Osteocyte (in vitro differentiated cells): ENCODE data around the gene GORAB. TPM values are rescaled to one million over a fixed set of nuclear protein-coding genes. Genes with fewer than 3 reads are reported as not detected.

ENCODE experiments used
- DNase-seq: peaks from one replicate; pipeline ENCODE4 v3.0.0; 2021; ENCODE audit warnings: mixed read lengths; ENCODE audit not compliant: unreplicated experiment; ENCODE audit errors: extremely low spot score
- H3K27ac Mint-ChIP-seq: one replicate; pipeline ENCODE4 v1.8.0; 2021; ENCODE audit warnings: mild to moderate bottlenecking, mixed read lengths; ENCODE audit not compliant: unreplicated experiment
- H3K27me3 Mint-ChIP-seq: one replicate; pipeline ENCODE4 v1.8.0; 2021; ENCODE audit warnings: mixed read lengths; ENCODE audit not compliant: unreplicated experiment
- H3K36me3 Mint-ChIP-seq: one replicate; pipeline ENCODE4 v1.8.0; 2021; ENCODE audit warnings: mixed read lengths; ENCODE audit not compliant: unreplicated experiment
- H3K4me1 Mint-ChIP-seq: one replicate; pipeline ENCODE4 v1.8.0; 2021; ENCODE audit warnings: mixed read lengths; ENCODE audit not compliant: unreplicated experiment
- H3K4me3 Mint-ChIP-seq: one replicate; pipeline ENCODE4 v1.8.0; 2021; ENCODE audit warnings: mild to moderate bottlenecking, moderate library complexity, mixed read lengths; ENCODE audit not compliant: unreplicated experiment
- H3K9me3 Mint-ChIP-seq: one replicate; pipeline ENCODE4 v1.8.0; 2021; ENCODE audit warnings: mixed read lengths; ENCODE audit not compliant: unreplicated experiment
- total RNA-seq: library from RNA; stranded (reverse); gene quantifications from 2 replicates; pipeline ENCODE4 v1.2.1, GENCODE V29; 2021
- TF ChIP-seq, protein P1 (sequence below): fragments of 200-600 bp; sonication (generic); IDR thresholded peaks from 2 replicates; pipeline ENCODE4 v1.5.0; 2021; ENCODE audit warnings: antibody characterized with exemption, mild to moderate bottlenecking, moderate library complexity

GORAB gene
- total RNA-seq, 1 donor from 2014 or later, result 20.8 TPM

- no peaks in the 10 kb centered on the region for H3K27me3 Mint-ChIP-seq
- H3K27ac Mint-ChIP-seq, result peak overlapping the region; percentile 69
- no peaks in the 10 kb centered on the region for H3K9me3 Mint-ChIP-seq
- DNase-seq, result no peak
- H3K4me1 Mint-ChIP-seq, result peaks cover 12% of the 10 kb centered on the region
- peaks cover 1% of the 10 kb centered on the region for H3K36me3 Mint-ChIP-seq
- H3K4me3 Mint-ChIP-seq, result no peak overlapping the region
- TF ChIP-seq, protein P1, sequence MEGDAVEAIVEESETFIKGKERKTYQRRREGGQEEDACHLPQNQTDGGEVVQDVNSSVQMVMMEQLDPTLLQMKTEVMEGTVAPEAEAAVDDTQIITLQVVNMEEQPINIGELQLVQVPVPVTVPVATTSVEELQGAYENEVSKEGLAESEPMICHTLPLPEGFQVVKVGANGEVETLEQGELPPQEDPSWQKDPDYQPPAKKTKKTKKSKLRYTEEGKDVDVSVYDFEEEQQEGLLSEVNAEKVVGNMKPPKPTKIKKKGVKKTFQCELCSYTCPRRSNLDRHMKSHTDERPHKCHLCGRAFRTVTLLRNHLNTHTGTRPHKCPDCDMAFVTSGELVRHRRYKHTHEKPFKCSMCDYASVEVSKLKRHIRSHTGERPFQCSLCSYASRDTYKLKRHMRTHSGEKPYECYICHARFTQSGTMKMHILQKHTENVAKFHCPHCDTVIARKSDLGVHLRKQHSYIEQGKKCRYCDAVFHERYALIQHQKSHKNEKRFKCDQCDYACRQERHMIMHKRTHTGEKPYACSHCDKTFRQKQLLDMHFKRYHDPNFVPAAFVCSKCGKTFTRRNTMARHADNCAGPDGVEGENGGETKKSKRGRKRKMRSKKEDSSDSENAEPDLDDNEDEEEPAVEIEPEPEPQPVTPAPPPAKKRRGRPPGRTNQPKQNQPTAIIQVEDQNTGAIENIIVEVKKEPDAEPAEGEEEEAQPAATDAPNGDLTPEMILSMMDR, result no peak
Observed at GRCh38 chr1:170587253-170587593, 55.3 kb downstream of the GORAB start.

DNA sequence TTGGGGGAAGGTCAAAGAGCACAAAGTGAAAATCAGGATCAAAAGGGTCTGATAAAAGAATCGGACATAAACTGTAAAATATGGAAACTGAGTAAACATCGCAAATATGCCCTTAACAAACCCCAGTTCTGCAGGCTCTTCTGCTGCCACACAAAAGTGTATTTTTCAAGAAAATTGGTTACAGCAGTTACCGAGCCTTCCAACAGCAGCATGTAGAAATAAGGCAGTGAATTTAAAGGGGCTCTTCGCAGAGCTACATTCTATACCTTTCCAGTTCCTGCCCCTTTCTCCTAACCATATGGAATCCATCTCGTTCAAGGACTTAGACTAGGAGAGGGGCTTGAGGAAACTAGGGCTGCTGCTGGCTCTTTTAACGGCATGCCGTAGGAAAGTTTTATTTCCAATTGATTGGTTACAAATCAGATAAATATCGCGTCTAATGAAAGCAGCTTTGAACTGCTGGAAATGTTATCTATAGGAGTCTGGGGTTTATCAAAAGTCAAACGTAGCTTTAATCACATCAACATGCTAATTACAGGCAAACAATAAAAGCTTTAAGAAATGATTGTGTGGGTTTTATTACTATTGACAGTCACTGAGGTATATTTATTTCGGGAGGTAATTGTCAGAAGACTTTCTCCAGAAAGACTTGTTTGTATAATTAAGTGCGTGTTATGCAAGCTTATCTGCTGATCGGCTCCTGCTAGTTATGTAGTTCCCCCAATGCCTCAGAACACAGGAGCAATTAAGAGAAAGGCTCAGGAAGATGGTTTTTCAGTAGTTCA, 59.1 kb downstream of the GORAB start:
- no peaks in the 10 kb centered on the region for H3K27me3 Mint-ChIP-seq
- H3K4me3 Mint-ChIP-seq, result no peak overlapping the region
- H3K4me1 Mint-ChIP-seq, result peaks cover 25% of the 10 kb centered on the region
- H3K27ac Mint-ChIP-seq, result no peak overlapping the region
- TF ChIP-seq, protein P1, result no peak
- H3K36me3 Mint-ChIP-seq, result no peaks in the 10 kb centered on the region
- H3K9me3 Mint-ChIP-seq, result peaks cover 4% of the 10 kb centered on the region
- no peak for DNase-seq

- Mint-ChIP-seq H3K27me3 (no peaks in the 10 kb centered on the region), H3K27ac (no peak overlapping the region), H3K4me3 (no peak overlapping the region), H3K9me3 (peaks cover 14% of the 10 kb centered on the region), H3K36me3 (peaks cover 4% of the 10 kb centered on the region), H3K4me1 (peaks cover 14% of the 10 kb centered on the region)
- TF ChIP-seq, protein P1, result no peak
- DNase-seq, result no peak
Observed at GRCh38 chr1:170592591-170593111, 60.7 kb downstream of the GORAB start.

DNA sequence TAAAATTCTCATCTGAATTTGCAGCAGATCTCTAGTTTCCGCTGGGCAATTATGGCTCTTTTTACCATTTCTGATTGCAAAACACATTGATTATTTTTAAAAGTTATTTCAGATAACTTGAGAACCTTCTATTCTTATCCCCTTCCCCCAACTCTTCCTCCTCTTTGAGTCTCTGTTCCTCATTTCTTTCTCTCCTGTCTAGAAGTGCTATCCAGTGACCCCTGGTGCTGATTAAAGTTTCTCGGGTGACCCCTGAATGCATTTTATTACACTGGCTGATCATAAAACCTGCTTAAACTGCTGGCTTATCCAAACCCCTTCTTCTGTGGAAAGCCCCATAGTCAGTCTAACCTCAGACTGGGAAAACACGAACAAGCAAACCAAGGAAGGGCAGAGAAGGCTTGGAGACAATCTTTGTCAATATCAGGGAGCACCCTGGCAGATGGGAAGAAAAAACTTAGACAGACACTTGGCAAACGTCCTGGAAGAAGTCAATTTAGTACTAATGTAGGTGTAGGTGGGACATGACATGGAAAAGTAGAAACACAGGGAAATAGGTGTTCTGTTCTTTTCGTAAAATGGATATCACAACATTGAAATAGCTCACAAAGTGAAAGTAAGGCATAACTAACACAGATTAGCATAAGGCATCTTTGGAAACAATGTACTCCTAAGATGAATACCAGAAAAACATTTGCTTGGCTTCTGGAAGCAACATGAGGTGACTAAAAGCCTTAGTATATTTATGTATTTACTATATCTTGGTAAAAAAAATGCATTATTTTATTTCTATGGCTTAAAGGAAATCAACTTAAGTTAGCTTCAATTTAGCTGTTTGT, 61.4 kb downstream of the GORAB start:
- Mint-ChIP-seq H3K27ac (no peak overlapping the region), H3K36me3 (peaks cover 5% of the 10 kb centered on the region), H3K4me3 (no peak overlapping the region), H3K27me3 (no peaks in the 10 kb centered on the region), H3K9me3 (peaks cover 17% of the 10 kb centered on the region), H3K4me1 (peaks cover 14% of the 10 kb centered on the region)
- DNase-seq, result no peak
- TF ChIP-seq, protein P1, result no peak
